ENCODE results near the gene IGIP.

GRCh38 chr5:140169410-140169809 lies 43.7 kb downstream of the IGIP start:
- TF ChIP-seq CTCF (IDR thresholded peaks at IDR 0.05) (no peak), POLR2A (IDR thresholded peaks at IDR 0.05) (no peak)

Data from testis (tissue), 2 donors.